Endothelial cell of umbilical vein (primary cell): ENCODE measurements around the gene PRELID3B. TPM values are rescaled to one million over a fixed set of nuclear protein-coding genes. Genes with fewer than 3 reads are reported as not detected.

ENCODE experiments used
- BruUV-seq: library from RNA; stranded (reverse); fragments of 400-500 nt; replicated peaks from 2 replicates; lab custom pipeline; 2021; lab: Mats Ljungman, UMichigan
- CTCF ChIA-PET: fragments of 300-600, 350-600 bp; sonication (Branson Sonifier 250); formaldehyde crosslinking; loops from one replicate; lab custom pipeline; 2021; ENCODE audit warnings: antibody characterized with exemption, inconsistent platforms; lab: Charles Lee
- POLR2A ChIA-PET: fragments of 300-600, 350-600 bp; sonication (Branson Sonifier 250); formaldehyde crosslinking; loops from one replicate; lab custom pipeline; 2021; ENCODE audit warnings: antibody characterized with exemption, inconsistent platforms; lab: Charles Lee
- DNase-seq: peaks from one replicate; pipeline ENCODE4 v3.0.0-alpha.2; 2011; ENCODE audit warnings: low read depth, low spot score
- FAIRE-seq: peaks from 2 replicates; lab custom pipeline; 2011; peaks lifted over from hg19 to GRCh38; lab: Jason Lieb, UNC
- H2AFZ ChIP-seq: 2 replicates; pipeline ENCODE4 v1.6.0; 2012; ENCODE audit warnings: low read depth, low read length, control low read depth, inconsistent platforms
- H3K27ac ChIP-seq: 2 replicates; pipeline ENCODE4 v1.5.1; 2011; ENCODE audit warnings: low read depth, mild to moderate bottlenecking, control low read depth, low read length, moderate library complexity; ENCODE audit not compliant: insufficient read depth
- H3K27me3 ChIP-seq, 2 experiments: 2 replicates each; pipeline versions ENCODE4 v1.6.0 to v1.6.1; 2011; ENCODE audit warnings: low read length in 2 of 2, mixed read lengths in 1 of 2; ENCODE audit not compliant: control insufficient read depth in 2 of 2, insufficient read depth in 2 of 2
- H3K36me3 ChIP-seq, 2 experiments: 2 replicates in 1 of 2; 3 replicates in 1 of 2; pipeline ENCODE4 v1.5.1; 2011; ENCODE audit warnings: low read length in 2 of 2, mild to moderate bottlenecking in 1 of 2, moderate library complexity in 1 of 2; ENCODE audit not compliant: control insufficient read depth in 2 of 2, insufficient read depth in 2 of 2; ENCODE audit errors: extremely low read depth in 1 of 2
- H3K4me1 ChIP-seq: 3 replicates; pipeline ENCODE4 v1.5.1; 2011; ENCODE audit warnings: mild to moderate bottlenecking, low read length; ENCODE audit not compliant: control insufficient read depth, insufficient read depth; ENCODE audit errors: extremely low read depth
- H3K4me2 ChIP-seq: 2 replicates; pipeline ENCODE4 v1.6.1; 2011; ENCODE audit warnings: low read length, control low read depth, mixed read lengths; ENCODE audit not compliant: insufficient read depth
- H3K4me3 ChIP-seq, 3 experiments: fragments of 200-600 bp in 1 of 3; sonication (generic), shearing (Covaris generic) in 1 of 3; replicated peaks in 1 of 3; 2 replicates each; pipeline ENCODE4 v1.5.1; 2011 to 2016; ENCODE audit warnings: control low read depth in 3 of 3, low read length in 3 of 3, mild to moderate bottlenecking in 2 of 3, inconsistent platforms in 1 of 3, low read depth in 1 of 3, moderate library complexity in 1 of 3; ENCODE audit not compliant: insufficient read depth in 1 of 3
- H3K79me2 ChIP-seq: 2 replicates; pipeline ENCODE4 v1.6.0; 2012; ENCODE audit warnings: low read length, inconsistent platforms; ENCODE audit not compliant: control insufficient read depth, insufficient read depth
- H3K9ac ChIP-seq: replicated peaks from 2 replicates; pipeline ENCODE3; 2011; ENCODE audit warnings: low read length, control low read depth; ENCODE audit not compliant: insufficient read depth; ENCODE audit errors: extremely low read depth
- H3K9me1 ChIP-seq: replicated peaks from 3 replicates; pipeline ENCODE4 v1.6.0; 2011; ENCODE audit warnings: mild to moderate bottlenecking, low read length; ENCODE audit not compliant: control insufficient read depth, insufficient read depth; ENCODE audit errors: extremely low read depth
- H3K9me3 ChIP-seq: replicated peaks from 2 replicates; pipeline ENCODE4 v1.5.1; 2012; ENCODE audit warnings: low read length, inconsistent platforms; ENCODE audit not compliant: control insufficient read depth, insufficient read depth
- H4K20me1 ChIP-seq: replicated peaks from 2 replicates; pipeline ENCODE3; 2011; ENCODE audit warnings: mild to moderate bottlenecking, low read length; ENCODE audit not compliant: control insufficient read depth, insufficient read depth; ENCODE audit errors: extremely low read depth
- CTCF ChIP-seq, 2 donors: IDR thresholded peaks; 1 replicate in 1 of 2; 2 replicates in 1 of 2; pipeline ENCODE4 v1.5.1; 2011; ENCODE audit warnings: low read length in 2 of 2, mild to moderate bottlenecking in 2 of 2, moderate library complexity in 2 of 2, control low read depth in 1 of 2, inconsistent platforms in 1 of 2, low read depth in 1 of 2; ENCODE audit not compliant: insufficient read depth in 1 of 2; ENCODE audit errors: extremely low read depth in 1 of 2
- EZH2 ChIP-seq: IDR thresholded peaks from 2 replicates; pipeline ENCODE4 v1.6.1; 2012; ENCODE audit warnings: borderline replicate concordance, low read depth, mild to moderate bottlenecking, moderate library complexity, low read length, inconsistent platforms; ENCODE audit not compliant: severe bottlenecking
- FOS ChIP-seq: IDR thresholded peaks from 2 replicates; pipeline ENCODE4 v1.6.1; 2011; ENCODE audit warnings: mild to moderate bottlenecking, low read length, moderate library complexity, borderline replicate concordance; ENCODE audit not compliant: insufficient read depth
- GATA2 ChIP-seq: IDR thresholded peaks from 2 replicates; pipeline ENCODE4 v1.7.0; 2011; ENCODE audit warnings: low read depth, mild to moderate bottlenecking, moderate library complexity, mixed read lengths, low read length; ENCODE audit not compliant: insufficient read length, insufficient read depth
- JUN ChIP-seq: IDR thresholded peaks from 2 replicates; pipeline ENCODE4 v1.6.1; 2011; ENCODE audit warnings: borderline replicate concordance, low read depth; ENCODE audit not compliant: insufficient read length, insufficient read depth
- MAX ChIP-seq: IDR thresholded peaks from 2 replicates; pipeline ENCODE4 v1.6.1; 2011; ENCODE audit not compliant: insufficient read depth, insufficient read length
- MYC ChIP-seq: IDR thresholded peaks from one replicate; pipeline ENCODE4 v1.6.1; 2011; ENCODE audit warnings: mild to moderate bottlenecking, low read depth, low read length
- POLR2A ChIP-seq: IDR thresholded peaks from 2 replicates; pipeline ENCODE4 v1.6.1; 2012; ENCODE audit warnings: low read depth, mild to moderate bottlenecking, control low read depth, low read length
- POLR2AphosphoS5 ChIP-seq: IDR thresholded peaks from 2 replicates; pipeline ENCODE4 v1.6.1; 2012; ENCODE audit warnings: low read depth, mild to moderate bottlenecking, control low read depth, low read length, moderate library complexity; ENCODE audit not compliant: insufficient read depth
- dilution Hi-C: fragments of 300-500 bp; cut with MboI; formaldehyde crosslinking; loops from one replicate; pipeline ENCODE4 v1.15.0; 2019; ENCODE audit warnings: low sequenced_read_pairs; ENCODE audit not compliant: extremely low pct_ligation_motif_present
- intact Hi-C: fragments of 100-400 bp; cut with micrococcal nuclease; formaldehyde crosslinking; loops from one replicate; pipeline ENCODE4 v1.10.0; 2022
- polyA plus RNA-seq, 4 experiments: library from polyadenylated mRNA; depleted of rRNA in 3 of 4; stranded (reverse) in 3 of 4; unstranded in 1 of 4; fragments of >200 nt; gene quantifications; 2 replicates each; pipeline versions ENCODE4 v1.2.1 to v1.2.3, GENCODE V29; 2011 to 2012; ENCODE audit warnings: missing spikeins in 1 of 4
- total RNA-seq: library from RNA; stranded (reverse); gene quantifications from 2 replicates; pipeline ENCODE4 v1.2.3, GENCODE V29; 2021

The PRELID3B gene
- total and polyA plus RNA-seq, 2 donors (not counting 3 experiments of a cell fraction or from before 2014, with no cell fraction given) = 14.9 to 57.2 TPM

DNA sequence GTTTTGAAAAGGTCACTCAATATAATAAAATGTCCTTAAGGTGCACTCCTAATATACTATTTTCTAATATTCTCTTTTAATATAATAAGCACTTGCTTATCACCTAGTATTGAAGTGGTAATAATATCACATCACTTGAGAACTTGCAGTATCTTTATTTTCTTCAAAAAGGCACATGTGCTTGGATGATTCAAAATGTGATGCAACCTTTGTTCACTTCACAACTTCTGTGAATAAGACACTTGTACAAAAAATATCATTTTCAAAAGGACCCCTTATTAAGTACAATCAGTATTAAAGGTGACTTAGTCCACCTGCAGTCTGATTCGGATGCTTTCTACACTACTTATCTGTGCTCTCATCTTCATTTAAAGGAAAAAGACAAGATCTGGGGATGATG, 3.4 kb downstream of the PRELID3B start:
- DNase-seq = no peak

GRCh38 chr20:59037386-59037785, 5.2 kb downstream of the PRELID3B start:
- H4K20me1 ChIP-seq = no peaks in the 10 kb centered on the region
- peaks cover 17 to 28% of the 10 kb centered on the region in 2 experiments for H3K36me3 ChIP-seq
- H3K4me1 ChIP-seq = peaks cover 14% of the 10 kb centered on the region
- TF ChIP-seq POLR2AphosphoS5 (no peak), MYC (no peak), POLR2A (no peak), GATA2 (no peak), MAX (no peak), JUN (no peak), CTCF (IDR thresholded peaks at IDR 0.05; ENCODE audit: extremely low read depth in 1 of 2, insufficient read depth in 1 of 2, low read depth in 1 of 2, low read length in 2 of 2) (no peak), EZH2 (no peak), FOS (no peak)
- no peaks in the 10 kb centered on the region for H3K27me3 ChIP-seq
- no peak for DNase-seq
- BruUV-seq = no TSS peak
- H3K9ac ChIP-seq = no peak overlapping the region
- intact Hi-C loops (no loop called here), dilution Hi-C loops (no loop called here)
- H3K79me2 ChIP-seq = peaks cover 47% of the 10 kb centered on the region
- no peaks in the 10 kb centered on the region for H3K9me1 ChIP-seq
- no peak overlapping the region for H3K4me3 ChIP-seq
- no peaks in the 10 kb centered on the region for H3K9me3 ChIP-seq
- no peak for FAIRE-seq
- CTCF ChIA-PET = no interaction called here
- H3K4me2 ChIP-seq = no peak overlapping the region
- POLR2A ChIA-PET = no interaction called here
- H2AFZ ChIP-seq = no peak overlapping the region
- H3K27ac ChIP-seq = no peak overlapping the region

More for the DNA sequence above, 3.4 kb downstream of the PRELID3B start:
- Histone ChIP-seq H3K79me2 (peaks cover 48% of the 10 kb centered on the region), H3K36me3 (peaks cover 17 to 28% of the 10 kb centered on the region in 2 experiments), H3K9me1 (no peaks in the 10 kb centered on the region), H3K27ac (no peak overlapping the region), H4K20me1 (no peaks in the 10 kb centered on the region), H3K27me3 (no peaks in the 10 kb centered on the region), H2AFZ (no peak overlapping the region), H3K9ac (no peak overlapping the region), H3K4me1 (peaks cover 8% of the 10 kb centered on the region), H3K4me3 (no peak overlapping the region), H3K4me2 (no peak overlapping the region), H3K9me3 (no peaks in the 10 kb centered on the region)
- no peak for TF ChIP-seq CTCF (IDR thresholded peaks at IDR 0.05; ENCODE audit: extremely low read depth in 1 of 2, insufficient read depth in 1 of 2, low read depth in 1 of 2, low read length in 2 of 2)
- no peak for TF ChIP-seq POLR2A
- TF ChIP-seq EZH2 = no peak
- no peak for TF ChIP-seq MYC
- ChIA-PET POLR2A (no interaction called here), CTCF (no interaction called here)
- peak; percentile 75 for FAIRE-seq
- dilution Hi-C loops = no loop called here
- intact Hi-C loops = no loop called here
- no TSS peak for BruUV-seq
